Neural cell (in vitro differentiated cells): ENCODE data around the gene INSIG1.

Experiments used
- EZH2 ChIP-seq: fragments of 200-600, 300-800 bp; shearing (Covaris generic), sonication (generic); IDR thresholded peaks from 2 replicates; pipeline ENCODE4 v1.6.1; 2014; ENCODE audit warnings: antibody characterized with exemption, low read length, borderline replicate concordance, mild to moderate bottlenecking; ENCODE audit not compliant: insufficient read depth, poor library complexity, severe bottlenecking
- RAD21 ChIP-seq: fragments of 450-650 bp; conservative IDR thresholded peaks from 2 replicates; pipeline ENCODE4 v1.6.1; 2014; ENCODE audit warnings: antibody characterized with exemption, mild to moderate bottlenecking, moderate library complexity
- TF ChIP-seq, protein P1 (sequence below): fragments of 450-650 bp; IDR thresholded peaks from 2 replicates; pipeline ENCODE4 v1.5.1; 2014; ENCODE audit warnings: antibody characterized with exemption, mild to moderate bottlenecking, moderate library complexity; ENCODE audit not compliant: poor library complexity, severe bottlenecking

DNA sequence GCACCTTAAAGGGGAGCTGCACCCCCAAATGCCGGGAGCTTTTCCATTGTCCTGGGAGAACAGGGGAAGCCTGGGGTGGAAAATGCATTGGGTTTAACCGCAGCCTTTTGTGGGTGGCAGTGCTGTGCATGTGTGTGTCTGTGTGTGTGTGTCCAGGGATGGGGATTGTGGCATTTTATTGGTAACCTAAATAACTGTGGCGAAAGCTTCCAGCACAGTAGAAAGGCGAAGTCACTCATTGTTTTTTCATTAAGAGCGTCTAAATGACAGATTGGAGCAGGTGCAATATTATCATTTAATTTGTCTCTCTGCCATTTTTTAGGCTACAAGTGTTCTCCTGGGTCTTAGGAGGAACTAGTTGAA lies 55.1 kb downstream of the INSIG1 start:
- no peak for TF ChIP-seq EZH2
- TF ChIP-seq, protein P1, sequence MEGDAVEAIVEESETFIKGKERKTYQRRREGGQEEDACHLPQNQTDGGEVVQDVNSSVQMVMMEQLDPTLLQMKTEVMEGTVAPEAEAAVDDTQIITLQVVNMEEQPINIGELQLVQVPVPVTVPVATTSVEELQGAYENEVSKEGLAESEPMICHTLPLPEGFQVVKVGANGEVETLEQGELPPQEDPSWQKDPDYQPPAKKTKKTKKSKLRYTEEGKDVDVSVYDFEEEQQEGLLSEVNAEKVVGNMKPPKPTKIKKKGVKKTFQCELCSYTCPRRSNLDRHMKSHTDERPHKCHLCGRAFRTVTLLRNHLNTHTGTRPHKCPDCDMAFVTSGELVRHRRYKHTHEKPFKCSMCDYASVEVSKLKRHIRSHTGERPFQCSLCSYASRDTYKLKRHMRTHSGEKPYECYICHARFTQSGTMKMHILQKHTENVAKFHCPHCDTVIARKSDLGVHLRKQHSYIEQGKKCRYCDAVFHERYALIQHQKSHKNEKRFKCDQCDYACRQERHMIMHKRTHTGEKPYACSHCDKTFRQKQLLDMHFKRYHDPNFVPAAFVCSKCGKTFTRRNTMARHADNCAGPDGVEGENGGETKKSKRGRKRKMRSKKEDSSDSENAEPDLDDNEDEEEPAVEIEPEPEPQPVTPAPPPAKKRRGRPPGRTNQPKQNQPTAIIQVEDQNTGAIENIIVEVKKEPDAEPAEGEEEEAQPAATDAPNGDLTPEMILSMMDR: no peak
- TF ChIP-seq RAD21: no peak
